ENCODE results near the gene HOXA11.

HOXA11 gene

GRCh38 chr7:27179503-27180430, 5.3 kb downstream of the HOXA11 start:
- DNase-seq: peak; percentile 92

- no peak for DNase-seq
Measured at GRCh38 chr7:27179030-27179429, 6.0 kb downstream of the HOXA11 start.

- DNase-seq: no peak
Measured at GRCh38 chr7:27178366-27178765, 6.7 kb downstream of the HOXA11 start.

- no peak for DNase-seq
Measured at GRCh38 chr7:27177795-27178320, 7.2 kb downstream of the HOXA11 start.

GRCh38 chr7:27176962-27177794, 7.9 kb downstream of the HOXA11 start:
- DNase-seq: no peak

- no peak for DNase-seq
Measured at GRCh38 chr7:27176524-27176845, 8.5 kb downstream of the HOXA11 start.

- peak; percentile 51 for DNase-seq
Measured at GRCh38 chr7:27175626-27176523, 9.2 kb downstream of the HOXA11 start.

- DNase-seq: no peak
Measured at GRCh38 chr7:27174874-27175625, 10.0 kb downstream of the HOXA11 start.

- DNase-seq: no peak
Measured at GRCh38 chr7:27173956-27174873, 10.8 kb downstream of the HOXA11 start, which contains the start of gene HOXA10. Gene HOXA10 (minus strand): TSS chr7:27174320. CDS start chr7:27174306, 14 bp downstream.

GRCh38 chr7:27173511-27173955, 11.5 kb downstream of the HOXA11 start:
- peak; percentile 81 for DNase-seq

GRCh38 chr7:27172823-27173510, 12.1 kb downstream of the HOXA11 start:
- DNase-seq: peak; percentile 81

- no peak for DNase-seq
Measured at GRCh38 chr7:27172315-27172774, 12.7 kb downstream of the HOXA11 start.

- DNase-seq: peak; percentile 77
Measured at GRCh38 chr7:27171637-27172314, 13.3 kb downstream of the HOXA11 start.

- DNase-seq: no peak
Measured at GRCh38 chr7:27171325-27171636, 13.8 kb downstream of the HOXA11 start.

- DNase-seq: no peak
Measured at GRCh38 chr7:27170426-27171324, 14.4 kb downstream of the HOXA11 start.

- peak; percentile 83 for DNase-seq
Measured at GRCh38 chr7:27169658-27170425, 15.2 kb downstream of the HOXA11 start.

GRCh38 chr7:27168265-27168947, 16.6 kb downstream of the HOXA11 start:
- no peak for DNase-seq
